22Rv1 (cell line): Measurements from ENCODE around the gene SLC12A4.

Experiments used
- H3K27ac ChIP-seq: fragments of 450-650 bp; 2 replicates; pipeline ENCODE4 v1.5.1; 2017
- CTCF ChIP-seq: fragments of 450-650 bp; IDR thresholded peaks from 2 replicates; pipeline ENCODE4 v1.5.1; 2017; ENCODE audit warnings: mild to moderate bottlenecking
- ZFX ChIP-seq: fragments of 450-650 bp; IDR thresholded peaks from 2 replicates; pipeline ENCODE4 v1.6.1; 2017; ENCODE audit warnings: antibody characterized with exemption, borderline replicate concordance

SLC12A4 gene

GRCh38 chr16:67959536-67960329 lies 8.7 kb downstream of the SLC12A4 start:
- TF ChIP-seq CTCF (no peak), ZFX (no peak)
- H3K27ac ChIP-seq, result no peak overlapping the region

GRCh38 chr16:67957622-67958021 lies 10.8 kb downstream of the SLC12A4 start:
- TF ChIP-seq ZFX (no peak), CTCF (no peak)
- no peak overlapping the region for H3K27ac ChIP-seq

GRCh38 chr16:67954421-67955196 lies 13.8 kb downstream of the SLC12A4 start:
- H3K27ac ChIP-seq, result no peak overlapping the region
- no peak for TF ChIP-seq ZFX
- TF ChIP-seq CTCF, result no peak

- H3K27ac ChIP-seq, result no peak overlapping the region
- no peak for TF ChIP-seq ZFX
- no peak for TF ChIP-seq CTCF
Observed at GRCh38 chr16:67953641-67954375, 14.6 kb downstream of the SLC12A4 start.

- TF ChIP-seq CTCF (no peak), ZFX (no peak)
- H3K27ac ChIP-seq, result no peak overlapping the region
Observed at GRCh38 chr16:67951485-67951884, 17.0 kb downstream of the SLC12A4 start.

GRCh38 chr16:67950335-67950843 lies 18.0 kb downstream of the SLC12A4 start:
- H3K27ac ChIP-seq, result no peak overlapping the region
- TF ChIP-seq CTCF (no peak), ZFX (no peak)
